Activated T-cell treated with anti-CD3 and anti-CD28 coated beads for 4 hours (primary cell): ENCODE measurements around the gene ANO7.

ENCODE experiments used
- DNase-seq: peaks from one replicate; pipeline ENCODE4 v3.0.0-alpha.2; 2020

The ANO7 gene

DNA sequence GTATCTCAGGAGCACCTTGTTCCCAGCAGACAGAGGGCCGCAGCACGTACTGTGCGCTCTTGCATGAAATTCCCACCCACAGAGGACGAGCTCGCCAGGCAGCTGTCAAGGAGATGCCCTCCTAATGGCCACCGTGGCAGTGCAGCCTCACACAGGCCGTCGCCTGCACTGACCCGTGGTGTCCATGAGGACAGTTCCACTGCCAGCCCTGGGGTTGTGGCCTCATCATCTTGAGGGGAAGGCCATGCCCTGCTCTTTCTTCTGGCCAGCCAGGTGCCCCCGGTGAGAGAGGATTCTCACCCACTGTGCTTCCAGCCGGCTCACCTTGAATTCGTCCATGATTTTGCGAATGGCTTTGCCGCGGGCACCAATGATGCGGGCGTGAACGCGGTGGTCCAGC lies 42.0 kb downstream of the ANO7 start:
- DNase-seq = no peak

DNA sequence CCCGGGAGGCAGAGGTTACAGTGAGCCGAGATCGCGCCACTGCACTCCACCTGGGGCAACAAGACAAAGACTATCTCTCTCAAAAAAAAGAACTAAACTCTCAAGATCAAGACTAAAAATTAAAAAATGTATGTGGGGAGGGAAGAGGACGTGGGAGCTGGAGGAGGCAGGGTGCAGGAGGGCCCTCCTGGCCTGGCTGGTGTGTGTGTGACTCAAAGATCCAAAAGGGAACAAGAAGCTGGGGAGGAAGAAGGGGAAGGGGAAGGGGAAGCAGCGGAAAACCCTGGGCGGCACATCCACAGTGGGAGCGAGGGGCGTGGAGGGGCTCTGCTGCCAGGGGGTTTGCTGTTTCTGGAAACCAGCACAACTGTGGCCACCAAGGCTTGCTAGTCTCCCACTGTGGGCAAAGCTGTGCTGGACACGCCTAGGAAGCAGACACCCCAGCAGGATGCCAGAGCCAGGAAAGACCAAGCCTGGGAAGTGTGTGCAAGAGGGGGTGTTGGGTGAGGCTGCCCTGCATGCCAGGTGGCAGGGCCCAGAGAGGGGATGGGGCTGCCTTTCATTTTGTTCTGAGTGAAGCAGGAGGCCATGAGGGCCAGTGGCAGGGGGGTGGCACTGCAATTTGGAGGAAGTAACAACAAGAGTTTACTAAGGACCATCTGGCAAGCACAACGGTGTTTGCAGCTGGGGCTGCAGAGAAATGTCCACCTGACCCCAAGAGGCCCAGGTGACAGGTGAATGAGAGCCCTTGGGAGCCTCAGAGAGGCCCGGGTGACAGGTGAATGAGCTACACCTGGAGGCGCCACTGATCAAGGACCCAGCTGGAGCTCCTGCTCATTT lies 44.5 kb downstream of the ANO7 start:
- no peak for DNase-seq

DNA sequence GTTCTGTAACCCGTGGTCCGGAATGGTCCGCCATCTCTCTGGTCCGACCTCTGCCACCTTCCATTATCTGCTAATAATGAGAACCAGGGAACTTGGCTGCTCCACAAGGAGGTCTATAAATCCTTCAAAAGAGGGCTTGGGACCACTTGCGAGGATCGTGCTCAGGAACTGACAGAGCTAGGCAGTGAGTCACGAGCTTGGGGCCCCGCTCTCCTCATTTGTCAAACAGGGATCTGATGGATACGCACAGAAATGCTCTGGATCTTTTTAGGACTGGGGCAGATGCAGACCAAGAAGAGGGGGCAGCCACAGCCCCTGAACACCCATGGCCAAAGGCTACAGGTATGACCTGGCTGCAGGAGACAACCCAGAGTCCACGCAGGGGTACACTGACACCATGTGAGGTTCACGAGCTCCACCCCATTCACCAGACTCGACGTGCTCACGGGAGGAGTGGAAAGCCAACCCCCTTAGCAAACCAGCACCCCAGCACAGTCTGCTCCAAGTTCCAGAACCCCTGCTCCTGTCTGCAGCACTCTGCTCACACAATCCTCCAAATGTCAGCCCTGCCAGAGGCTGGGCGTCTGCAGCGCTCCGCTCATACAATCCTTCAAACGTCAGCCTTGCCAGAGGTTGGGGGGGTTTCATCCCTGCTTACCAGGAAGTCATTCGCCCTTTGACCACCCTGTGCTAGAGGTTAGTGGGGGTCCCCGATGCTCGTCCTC lies 45.8 kb downstream of the ANO7 start:
- no peak for DNase-seq

DNA sequence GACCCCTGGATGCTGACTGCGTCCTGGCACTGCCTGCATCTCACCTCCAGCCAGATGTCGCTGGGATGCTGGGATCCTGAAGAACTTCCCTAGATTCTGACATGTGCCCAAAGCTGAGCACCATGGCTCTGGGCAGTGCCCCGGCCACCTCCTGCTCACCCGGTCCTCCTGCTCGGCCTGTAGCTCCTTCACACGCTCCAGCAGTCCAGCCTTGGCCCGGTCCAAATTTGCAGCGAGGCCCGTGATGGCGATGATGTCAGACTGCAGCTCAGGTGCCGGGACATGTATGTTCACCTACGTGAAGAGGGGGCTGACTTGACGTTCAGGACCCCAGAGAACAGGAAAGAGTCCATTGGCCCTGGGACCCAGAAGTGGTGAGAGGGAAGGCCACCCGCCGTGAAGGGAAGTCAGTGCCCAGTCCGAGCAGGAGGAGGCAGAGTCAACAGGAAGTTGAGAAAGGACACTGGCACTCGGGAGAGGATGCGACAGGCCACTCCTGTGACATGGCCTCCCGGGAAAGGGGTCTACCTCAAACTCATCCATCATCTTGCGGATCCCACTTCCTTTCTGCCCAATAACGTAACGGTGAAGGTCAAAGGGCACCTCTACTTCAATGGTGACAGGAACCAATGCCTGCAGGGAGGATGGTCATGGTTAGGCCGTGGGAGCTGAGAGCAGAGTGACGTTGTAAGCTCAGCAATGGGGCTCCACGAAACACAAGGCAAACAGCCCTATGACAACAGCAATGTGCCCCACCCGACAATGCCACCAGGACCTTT lies 46.7 kb downstream of the ANO7 start:
- DNase-seq = no peak

DNA sequence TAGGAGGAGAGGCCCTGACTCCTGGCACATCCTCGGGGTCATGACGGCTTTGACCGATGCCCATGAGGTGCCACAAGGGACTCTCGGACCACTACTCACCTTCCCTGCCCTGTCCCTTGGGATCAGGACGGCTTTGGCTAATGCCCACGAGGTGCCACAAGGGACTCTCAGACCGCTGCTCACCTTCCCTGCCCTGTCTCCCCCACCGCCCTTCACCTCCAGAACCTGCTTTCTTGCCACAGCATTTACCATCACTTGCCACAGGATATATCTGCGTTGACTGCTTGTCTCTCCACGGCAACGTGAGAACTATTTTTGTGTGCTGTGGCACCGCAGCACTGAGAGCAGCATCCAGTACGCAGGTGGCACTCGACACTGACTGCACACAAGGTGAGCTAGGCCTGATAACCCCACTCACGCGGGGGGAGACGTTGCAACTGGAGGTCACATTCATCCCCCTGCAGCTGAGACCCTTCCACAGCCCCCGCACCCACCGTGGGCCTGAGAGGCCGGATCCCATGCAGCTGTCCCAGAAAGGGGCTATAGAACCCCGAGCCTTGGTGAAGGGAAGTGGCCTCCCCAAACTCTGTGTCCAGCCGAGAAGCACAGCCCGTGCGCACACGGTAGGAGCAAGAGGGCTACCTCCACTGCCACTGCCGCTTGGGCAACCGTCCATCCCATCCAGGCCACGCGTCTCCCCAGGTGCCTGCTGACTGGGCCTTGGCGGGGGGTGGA lies 47.5 kb downstream of the ANO7 start:
- no peak for DNase-seq

DNA sequence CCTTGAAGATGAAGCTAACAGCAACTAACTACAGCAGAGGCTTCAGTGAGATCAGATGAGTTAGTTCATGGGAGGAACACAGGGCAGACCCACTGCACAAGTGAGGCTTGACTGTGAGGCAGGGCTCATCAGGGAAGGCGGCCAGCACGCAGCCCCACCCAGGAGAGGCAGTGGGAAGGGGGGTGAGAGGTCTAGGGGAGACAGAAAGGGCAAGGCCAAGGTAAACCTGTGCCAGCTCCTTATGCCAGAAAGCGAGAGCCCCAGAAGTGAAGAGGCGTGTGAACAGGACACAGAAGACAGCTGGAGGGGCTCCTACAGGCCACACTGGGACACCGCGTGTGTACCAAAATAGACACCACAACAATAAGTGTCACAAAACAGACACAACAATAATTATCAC lies 48.6 kb downstream of the ANO7 start:
- DNase-seq = no peak

DNA sequence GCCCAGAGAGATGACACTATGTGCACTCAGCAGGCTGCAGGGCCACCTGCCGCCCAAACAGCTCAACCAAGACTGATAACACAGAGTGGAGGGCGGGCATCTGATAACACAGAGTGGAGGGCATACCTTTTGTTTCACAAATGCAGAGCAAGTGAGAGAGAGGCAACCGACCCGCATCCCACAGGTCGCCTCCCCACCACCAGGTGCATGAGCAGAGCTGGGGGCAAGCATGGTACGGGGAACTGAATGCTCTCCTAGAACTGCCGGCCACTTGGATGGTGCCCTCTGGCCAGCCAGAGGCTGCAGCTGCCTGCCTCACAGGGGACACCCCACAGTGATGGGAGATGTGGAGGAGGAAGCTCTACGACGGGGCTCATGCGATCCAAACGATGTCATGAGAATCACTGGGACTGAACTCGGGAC lies 49.5 kb downstream of the ANO7 start:
- no peak for DNase-seq

DNA sequence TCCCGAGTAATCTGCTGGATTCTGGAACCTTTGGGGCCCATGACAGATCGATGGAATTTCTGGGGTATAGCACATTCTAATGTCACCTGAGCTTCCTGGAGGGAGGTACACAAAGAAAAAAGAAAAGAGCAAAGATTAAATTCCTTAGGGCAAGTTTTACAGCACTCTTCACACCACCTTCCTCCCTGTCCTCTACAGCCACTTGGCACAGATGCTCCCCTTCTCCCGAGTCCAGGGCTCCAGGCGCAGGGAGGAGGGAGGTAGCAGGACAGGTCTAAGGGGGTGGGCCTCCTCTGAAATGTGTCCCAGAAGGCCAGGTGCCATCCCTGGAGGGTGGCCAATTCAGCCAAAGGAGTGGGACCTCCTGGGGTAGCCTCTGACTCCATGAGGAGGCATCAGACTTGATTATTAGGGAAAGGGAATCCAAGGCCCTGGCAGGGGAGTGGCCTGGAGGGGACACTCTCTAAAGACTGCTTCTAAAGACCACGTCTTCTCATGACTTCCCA lies 50.3 kb downstream of the ANO7 start:
- no peak for DNase-seq

DNA sequence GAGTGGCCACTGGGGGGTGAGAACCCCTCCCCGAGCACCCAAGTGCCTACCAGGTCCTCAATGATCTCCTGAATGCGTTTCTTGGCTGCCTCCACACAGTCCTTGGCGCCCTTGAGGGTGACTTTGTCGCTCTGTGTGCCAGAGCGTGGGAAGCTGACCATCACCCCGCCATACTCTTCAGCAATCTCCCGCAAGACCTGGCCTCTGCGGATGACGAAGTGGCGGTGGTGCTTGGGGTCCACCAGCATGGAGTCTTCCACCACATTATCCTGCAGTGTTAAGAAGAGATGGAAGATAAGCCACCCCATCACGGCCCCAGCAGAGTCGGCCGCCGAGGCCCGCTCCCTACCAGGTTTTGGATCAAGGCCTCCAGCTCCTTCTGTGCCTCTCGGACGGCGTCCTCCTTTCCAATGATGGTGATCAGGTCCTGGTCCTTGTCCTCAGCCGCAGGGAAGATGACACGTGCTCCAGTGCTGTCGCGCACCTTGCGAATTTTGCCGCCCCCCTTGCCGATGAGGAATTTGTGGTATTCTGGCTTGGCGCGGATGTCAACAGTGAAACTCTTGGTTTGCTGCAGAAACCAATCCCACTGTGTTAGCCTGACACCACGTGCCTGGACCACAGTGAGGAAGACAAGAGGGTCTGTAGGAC lies 51.2 kb downstream of the ANO7 start:
- no peak for DNase-seq

DNA sequence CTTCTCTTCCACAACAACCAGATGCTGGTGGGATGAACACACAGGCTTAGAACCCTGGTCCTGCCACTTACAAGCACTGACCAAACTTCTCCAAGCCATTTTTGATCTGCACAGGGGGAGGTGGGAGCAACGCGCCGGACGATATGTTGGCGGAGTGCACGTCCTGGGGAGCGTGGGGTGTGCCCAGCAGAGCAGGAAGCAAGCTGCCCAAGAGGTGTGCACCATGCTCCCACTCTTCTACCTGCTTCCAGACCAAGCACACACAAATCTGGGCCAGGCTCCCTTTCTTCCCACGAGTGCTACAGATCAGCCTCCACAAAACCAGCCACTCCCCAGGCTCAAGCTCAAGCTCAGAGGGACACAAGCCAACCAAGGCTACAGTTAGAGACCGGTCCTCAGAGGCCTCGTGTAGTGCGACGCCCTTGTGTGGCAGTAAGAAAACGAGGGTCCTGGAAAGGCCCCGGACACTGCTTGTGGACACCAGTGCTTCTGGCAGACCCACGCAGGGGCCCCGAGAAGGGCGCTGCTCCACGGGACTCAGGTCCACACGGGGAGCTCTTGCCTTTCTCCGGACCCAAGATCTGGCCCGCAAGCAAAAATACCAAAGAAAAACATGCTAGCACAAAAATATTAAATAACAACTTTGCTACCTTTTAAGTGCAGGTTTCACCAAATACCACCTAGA lies 52.0 kb downstream of the ANO7 start:
- no peak for DNase-seq

DNA sequence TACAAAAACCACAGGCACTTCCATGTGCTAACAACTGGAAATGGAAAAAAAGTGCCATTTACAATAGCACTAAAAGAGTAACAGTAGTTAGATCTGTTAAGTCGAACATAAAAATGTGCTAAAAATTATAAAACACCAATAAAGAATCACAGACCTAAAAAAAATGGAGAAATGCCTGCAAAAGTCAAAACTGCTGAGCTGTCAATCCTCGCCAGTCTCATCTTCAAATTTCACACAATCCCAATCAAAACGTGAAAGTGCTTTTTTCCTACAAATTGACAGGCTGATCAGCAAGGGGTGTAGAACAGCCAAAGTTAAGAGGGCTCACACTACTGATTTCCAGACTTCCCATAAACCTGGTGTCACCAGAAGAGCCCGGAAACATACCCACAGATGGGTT lies 53.2 kb downstream of the ANO7 start:
- no peak for DNase-seq

DNA sequence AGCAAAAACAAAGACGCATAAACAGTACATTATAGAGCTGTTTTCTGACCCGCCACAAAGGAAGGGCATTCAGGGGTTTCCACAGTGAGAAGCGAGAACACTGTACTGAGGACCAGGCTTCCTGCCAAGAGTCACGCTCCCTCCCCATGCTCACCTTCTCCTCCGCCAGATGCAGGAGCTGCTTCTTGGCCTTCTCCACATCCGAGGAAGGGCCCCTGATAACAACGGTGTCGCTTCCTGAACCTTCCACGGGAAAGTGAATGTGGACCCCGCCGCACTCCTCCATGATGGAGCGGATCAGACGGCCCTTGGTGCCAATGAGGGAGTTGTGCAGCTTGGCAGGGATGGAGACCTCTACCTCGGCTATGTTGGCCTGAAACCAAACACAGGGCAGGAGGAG lies 53.8 kb downstream of the ANO7 start:
- DNase-seq = no peak

DNA sequence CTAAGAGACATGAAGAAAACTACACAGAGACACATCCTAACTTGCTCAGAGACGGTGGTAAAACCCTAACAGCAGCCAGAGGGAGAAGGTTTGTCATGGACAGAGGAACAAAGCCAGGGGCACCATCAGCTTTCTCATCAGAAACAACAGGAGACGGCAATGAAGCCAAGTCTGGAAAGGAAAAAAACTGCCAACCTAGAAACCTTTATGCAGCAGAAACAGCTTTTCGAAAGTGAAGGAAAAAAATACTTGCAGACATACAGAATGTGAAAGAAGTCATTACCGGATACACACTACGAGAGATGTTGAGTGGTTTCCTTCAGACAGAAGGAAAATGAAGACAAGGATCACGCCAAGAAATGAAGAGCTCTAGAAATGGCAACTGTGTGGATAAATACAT lies 55.9 kb downstream of the ANO7 start:
- DNase-seq = no peak

DNA sequence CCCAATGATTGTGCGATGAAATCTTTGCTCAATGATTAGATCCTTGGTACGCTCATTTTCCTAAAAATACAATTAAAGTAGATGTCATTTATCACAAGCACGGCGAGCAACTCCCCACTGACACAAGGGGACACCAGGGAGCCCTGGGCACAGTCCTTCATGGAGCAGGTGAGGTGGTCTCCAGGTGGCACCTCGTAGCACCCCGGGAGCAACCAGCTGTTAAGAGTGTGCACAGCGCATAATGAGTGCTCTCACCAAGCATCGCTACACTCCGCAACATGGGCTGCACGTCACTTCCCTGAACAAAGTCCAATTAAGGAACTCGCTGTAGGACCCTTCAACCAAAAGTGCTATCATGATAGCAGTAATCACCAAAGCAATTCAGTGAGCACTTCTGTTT lies 59.8 kb downstream of the ANO7 start:
- no peak for DNase-seq

DNA sequence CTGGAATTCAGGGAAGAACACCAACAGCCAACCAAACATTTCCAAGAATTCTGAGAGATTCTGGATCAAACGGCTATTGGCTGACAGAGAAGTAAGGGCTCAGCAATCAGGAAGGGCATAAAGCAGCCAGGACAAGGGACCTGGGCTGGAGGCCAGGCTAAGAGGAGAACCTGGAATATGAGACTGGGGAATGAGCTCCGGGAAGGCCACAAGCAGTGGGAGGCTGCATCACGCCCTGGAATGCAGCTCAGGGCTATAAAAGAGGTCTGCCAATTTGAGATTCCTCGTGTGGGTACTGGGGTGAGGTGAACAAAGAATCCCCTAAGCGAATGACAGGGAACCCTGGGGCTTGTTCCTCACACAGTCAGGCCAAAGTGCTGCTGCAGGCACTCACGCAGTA lies 60.4 kb downstream of the ANO7 start:
- DNase-seq = no peak

DNA sequence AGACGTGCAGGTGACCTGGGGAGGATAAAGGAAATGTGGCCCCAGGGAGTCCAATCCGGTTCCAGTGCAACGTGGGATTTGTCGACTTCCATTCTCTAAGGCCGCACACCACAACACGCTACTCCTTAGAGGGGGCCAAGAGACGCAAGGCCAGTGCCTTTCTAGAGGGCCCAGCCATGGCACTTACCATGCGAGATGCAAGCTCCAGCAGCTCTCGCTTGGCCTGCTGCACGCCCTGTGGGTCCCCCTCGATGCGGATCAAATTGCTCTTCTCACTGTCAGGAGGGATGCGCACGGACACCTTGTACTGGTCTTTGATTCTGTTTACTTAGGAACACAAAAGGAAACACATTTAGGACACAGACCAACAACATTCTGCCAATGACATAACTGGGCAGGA lies 61.2 kb downstream of the ANO7 start:
- DNase-seq = no peak

DNA sequence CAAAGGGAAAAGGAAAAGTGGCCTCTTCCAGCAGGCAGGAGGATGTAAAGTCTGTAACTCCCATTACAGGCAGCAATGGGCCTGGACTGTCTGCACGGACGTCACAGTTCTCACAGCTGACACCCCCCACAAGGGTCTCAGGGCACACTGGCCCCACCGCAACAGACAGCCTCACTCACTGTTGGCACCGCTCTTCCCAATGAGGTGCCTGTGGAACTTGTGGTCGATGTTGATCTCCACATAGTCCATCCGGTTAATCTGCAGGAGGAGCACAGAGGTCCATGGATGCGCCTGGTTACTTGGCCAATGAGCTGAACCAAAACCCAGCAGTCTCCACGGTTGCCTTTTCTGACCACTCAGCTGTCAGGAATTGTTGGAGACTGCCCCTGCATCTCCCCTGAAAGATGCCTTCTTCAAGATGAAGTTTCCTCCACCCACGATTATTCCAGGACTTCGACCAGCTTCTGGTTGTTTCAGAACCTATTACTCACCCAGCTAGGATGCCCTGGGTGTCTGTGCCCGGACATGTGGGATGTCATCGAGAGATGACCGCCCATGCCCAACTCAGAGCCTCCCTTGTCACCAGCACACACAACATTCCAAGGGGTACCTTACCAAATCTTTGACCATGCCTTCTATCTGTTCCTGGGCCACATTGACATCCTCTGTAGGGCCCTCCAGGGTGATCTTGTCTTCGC lies 64.5 kb downstream of the ANO7 start:
- DNase-seq = no peak

DNA sequence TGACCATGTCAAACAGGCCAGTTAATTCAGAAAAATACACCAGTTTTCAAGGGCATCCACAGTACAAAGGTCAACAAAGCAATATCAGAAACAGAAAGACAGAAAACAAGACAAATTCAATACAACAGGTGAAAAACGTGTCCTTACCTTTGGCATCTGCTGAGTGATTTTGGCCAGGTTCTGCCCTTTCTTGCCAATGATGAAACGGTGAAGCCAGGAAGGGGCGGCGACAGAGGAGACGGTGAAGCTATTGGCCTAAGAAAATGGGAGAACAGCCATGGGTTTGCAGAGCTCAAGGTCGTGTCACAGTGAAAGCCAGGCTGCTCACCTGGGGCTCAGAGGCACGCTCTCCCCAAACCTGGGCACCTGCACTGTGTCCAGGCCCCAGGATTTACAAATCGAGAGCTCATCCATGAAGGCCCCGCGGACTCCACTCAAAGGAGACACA lies 66.5 kb downstream of the ANO7 start:
- no peak for DNase-seq

DNA sequence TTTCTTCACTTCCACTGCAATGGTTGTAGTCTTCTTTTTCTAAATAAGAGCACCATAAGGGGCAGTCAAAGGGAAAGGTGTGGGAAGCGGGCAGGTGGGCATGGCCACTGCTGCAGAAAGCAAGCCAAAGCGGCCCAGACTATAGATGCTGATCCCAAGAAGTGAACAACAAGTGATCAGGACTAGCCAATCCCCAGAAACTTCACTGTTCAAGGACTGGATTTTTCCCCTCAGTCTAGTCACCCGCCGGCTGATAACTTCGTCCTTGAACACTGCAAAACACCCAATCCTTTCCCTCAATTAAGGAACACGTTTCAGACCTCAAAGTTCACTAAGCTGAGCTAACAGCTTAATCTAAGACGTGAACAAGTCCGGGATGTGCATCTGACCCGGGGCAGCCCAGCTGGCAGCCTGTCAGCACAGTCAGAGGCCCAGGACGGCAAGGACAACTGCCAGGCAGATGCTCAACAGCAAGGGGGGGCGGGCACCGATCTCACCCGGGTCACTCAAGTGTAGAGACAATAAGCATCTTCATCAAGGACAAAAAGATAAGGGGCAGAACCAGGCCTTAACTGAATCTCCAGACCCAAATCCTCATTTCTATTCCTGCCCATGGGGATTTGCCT lies 67.2 kb downstream of the ANO7 start:
- DNase-seq = no peak

DNA sequence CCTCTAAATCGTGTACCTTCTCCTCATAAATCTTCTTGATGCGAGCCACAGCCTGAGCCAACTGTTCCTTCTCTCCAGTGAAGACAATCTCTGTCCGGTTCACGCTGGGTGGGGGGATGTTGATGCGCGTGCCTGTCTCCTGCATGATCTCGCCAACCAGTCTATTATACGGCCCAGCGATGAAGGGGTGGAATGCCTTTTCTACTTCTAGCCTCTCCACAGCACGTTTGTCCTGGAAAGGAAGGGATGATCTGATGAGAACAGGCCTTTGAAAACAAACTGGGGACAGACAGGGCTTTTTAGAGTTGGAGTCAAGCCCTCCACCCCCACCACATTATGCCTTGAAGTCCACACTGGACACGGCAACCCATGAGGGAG lies 67.7 kb downstream of the ANO7 start:
- no peak for DNase-seq
